Bronchial epithelial cell (primary cell): ENCODE measurements around the gene SENP7. TPM values are rescaled to one million over a fixed set of nuclear protein-coding genes. Genes with fewer than 3 reads are reported as not detected.
A peak's percentile ranks its signal among the peaks of the same experiment; 100 is the strongest.

ENCODE experiments used
- DNase-seq: peaks from one replicate; pipeline ENCODE4 v3.0.0-alpha.2; 2010; ENCODE audit warnings: low read depth
- FAIRE-seq: peaks from 2 replicates; lab custom pipeline; 2011; peaks lifted over from hg19 to GRCh38; lab: Jason Lieb, UNC
- H3K27me3 ChIP-seq: 2 replicates; pipeline ENCODE4 v1.5.1; 2011; ENCODE audit warnings: low read length; ENCODE audit not compliant: control insufficient read depth, insufficient read depth
- H3K36me3 ChIP-seq: 2 replicates; pipeline ENCODE4 v1.5.1; 2011; ENCODE audit warnings: low read length; ENCODE audit not compliant: control insufficient read depth, insufficient read depth
- H3K4me3 ChIP-seq: 2 replicates; pipeline ENCODE4 v1.5.1; 2011; ENCODE audit warnings: mild to moderate bottlenecking, low read depth, low read length, control low read depth
- total RNA-seq: library from RNA; depleted of rRNA; stranded (reverse); fragments of >200 nt; gene quantifications from 2 replicates; pipeline ENCODE4 v1.2.1, GENCODE V29; 2014
- TF ChIP-seq, protein P1 (sequence below): IDR thresholded peaks from 2 replicates; pipeline ENCODE4 v1.5.1; 2011; ENCODE audit warnings: mild to moderate bottlenecking, moderate library complexity, low read length, control low read depth, inconsistent platforms; ENCODE audit not compliant: insufficient read depth, severe bottlenecking

SENP7 gene
- total RNA-seq, 1 donor from 2014 or later: 5.8 TPM

DNA sequence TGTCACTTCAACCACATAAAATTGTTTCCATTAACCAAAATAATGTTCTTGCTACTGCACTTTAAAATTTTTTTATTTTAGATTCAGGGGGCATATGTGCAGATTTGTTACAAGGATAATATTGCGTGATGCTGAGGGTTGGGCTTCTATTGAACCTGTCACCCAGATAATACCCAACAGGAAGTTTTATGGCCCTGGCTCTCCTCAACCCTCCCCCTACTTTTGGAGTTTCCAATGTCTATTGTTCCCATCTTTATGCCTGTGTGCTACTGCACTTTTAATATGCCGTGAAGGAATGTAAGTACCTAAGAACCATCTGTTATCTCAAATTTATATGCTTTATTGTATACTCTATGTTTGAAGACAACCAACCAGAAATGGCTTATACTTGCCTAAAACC lies 150.6 kb downstream of the SENP7 start:
- Histone ChIP-seq H3K27me3 (no peaks in the 10 kb centered on the region), H3K36me3 (no peaks in the 10 kb centered on the region), H3K4me3 (no peak overlapping the region)
- TF ChIP-seq, protein P1, sequence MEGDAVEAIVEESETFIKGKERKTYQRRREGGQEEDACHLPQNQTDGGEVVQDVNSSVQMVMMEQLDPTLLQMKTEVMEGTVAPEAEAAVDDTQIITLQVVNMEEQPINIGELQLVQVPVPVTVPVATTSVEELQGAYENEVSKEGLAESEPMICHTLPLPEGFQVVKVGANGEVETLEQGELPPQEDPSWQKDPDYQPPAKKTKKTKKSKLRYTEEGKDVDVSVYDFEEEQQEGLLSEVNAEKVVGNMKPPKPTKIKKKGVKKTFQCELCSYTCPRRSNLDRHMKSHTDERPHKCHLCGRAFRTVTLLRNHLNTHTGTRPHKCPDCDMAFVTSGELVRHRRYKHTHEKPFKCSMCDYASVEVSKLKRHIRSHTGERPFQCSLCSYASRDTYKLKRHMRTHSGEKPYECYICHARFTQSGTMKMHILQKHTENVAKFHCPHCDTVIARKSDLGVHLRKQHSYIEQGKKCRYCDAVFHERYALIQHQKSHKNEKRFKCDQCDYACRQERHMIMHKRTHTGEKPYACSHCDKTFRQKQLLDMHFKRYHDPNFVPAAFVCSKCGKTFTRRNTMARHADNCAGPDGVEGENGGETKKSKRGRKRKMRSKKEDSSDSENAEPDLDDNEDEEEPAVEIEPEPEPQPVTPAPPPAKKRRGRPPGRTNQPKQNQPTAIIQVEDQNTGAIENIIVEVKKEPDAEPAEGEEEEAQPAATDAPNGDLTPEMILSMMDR: no peak
- no peak for DNase-seq
- FAIRE-seq: no peak

DNA sequence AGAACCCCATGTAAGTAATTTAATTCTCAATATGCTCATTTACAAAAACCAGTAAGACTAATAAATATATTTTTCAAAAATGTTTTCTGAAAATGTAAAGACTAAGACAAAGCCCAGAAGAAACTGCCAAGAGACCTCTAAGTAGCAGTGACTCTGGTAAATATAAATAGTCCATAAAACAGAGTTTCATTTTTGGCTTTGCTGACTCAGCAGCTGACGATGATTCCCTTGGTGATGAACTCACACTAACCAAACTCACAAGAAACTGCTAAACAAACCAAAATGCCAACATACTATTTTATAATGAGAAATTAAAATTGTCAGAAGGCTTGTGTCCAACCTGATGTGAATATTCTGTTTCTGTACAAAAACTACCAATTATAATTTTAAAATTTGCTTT lies 161.2 kb downstream of the SENP7 start:
- no peak for DNase-seq

DNA sequence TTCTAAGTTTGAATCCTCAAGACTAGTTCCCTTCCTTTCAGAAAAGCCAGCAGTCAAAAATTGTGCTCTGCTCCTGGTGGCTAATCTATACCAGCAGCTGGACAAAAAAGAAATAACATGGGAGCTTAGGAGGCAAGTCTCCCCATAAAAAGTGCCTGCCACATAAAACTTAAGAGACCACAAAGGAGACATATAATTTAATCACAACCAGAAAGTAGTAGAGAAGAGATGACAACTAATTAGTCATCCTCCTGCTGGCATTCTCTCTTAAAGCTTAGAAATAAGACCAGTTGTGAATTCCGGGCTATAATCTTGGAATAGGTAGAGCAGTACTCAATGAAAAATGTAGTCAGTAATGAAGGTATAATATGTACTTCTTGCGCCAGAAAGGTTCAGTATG lies 172.4 kb downstream of the SENP7 start:
- FAIRE-seq: no peak
- Histone ChIP-seq H3K27me3 (no peaks in the 10 kb centered on the region), H3K4me3 (no peak overlapping the region), H3K36me3 (no peaks in the 10 kb centered on the region)
- DNase-seq: peak; percentile 12
- TF ChIP-seq, protein P1: no peak

More for the DNA sequence above, 161.2 kb downstream of the SENP7 start:
- TF ChIP-seq, protein P1: no peak
- no peak for FAIRE-seq
- Histone ChIP-seq H3K4me3 (no peak overlapping the region), H3K36me3 (no peaks in the 10 kb centered on the region), H3K27me3 (no peaks in the 10 kb centered on the region)

DNA sequence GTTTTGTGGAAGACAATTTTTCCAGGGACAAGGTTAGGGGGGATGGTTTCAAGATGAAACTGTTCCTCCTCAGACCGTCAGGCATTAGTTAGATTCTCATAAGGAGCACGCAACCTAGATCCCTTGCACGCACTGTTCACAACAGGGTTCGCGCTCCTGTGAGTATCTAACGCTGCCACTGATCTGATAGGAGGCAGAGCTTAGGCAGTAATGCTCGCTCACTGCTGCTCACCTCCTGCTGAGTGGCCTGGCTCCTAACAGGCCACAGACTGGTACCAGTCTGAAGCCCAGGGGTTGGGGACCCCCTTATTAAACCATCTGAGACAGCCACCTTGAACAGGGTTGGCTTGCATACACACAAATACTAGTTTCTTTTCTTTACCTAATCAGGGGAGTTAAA lies 179.1 kb downstream of the SENP7 start:
- H3K27me3 ChIP-seq: no peaks in the 10 kb centered on the region
- no peak for DNase-seq
- H3K36me3 ChIP-seq: no peaks in the 10 kb centered on the region
- no peak overlapping the region for H3K4me3 ChIP-seq
- peak; percentile 32 for FAIRE-seq
- TF ChIP-seq, protein P1: no peak

DNA sequence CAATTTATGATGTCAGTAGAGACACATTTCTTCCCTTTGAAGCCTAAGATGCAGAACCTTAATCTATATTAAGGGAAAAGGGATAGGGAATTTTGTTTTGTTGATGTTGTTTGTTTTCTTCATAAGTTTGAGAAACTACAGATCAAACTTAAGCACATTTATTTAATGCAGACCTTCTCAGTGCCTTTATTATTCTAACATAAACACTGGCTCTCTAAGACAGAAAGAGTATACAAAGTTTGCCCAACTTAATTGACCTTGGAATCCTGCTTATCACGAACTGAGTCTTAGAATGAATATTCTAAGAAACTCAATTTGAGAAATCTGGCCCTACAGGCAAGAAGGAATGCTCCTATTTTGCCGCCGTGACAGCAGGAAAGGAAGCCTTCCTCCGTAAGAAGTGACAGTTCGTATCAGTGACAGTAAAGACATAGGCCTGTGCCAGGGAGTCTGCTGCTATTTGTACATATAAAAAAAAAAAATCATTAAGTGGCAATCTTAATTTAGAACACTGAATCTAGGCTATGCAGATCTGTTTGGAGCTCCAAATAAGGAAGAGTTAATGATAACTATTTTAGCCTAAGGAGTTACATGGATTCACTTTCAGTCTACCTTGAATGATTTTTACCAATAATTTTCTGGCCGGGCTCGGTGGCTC lies 183.9 kb downstream of the SENP7 start:
- Histone ChIP-seq H3K36me3 (no peaks in the 10 kb centered on the region), H3K27me3 (no peaks in the 10 kb centered on the region), H3K4me3 (no peak overlapping the region)
- TF ChIP-seq, protein P1: no peak
- FAIRE-seq (no peak), DNase-seq (no peak)

DNA sequence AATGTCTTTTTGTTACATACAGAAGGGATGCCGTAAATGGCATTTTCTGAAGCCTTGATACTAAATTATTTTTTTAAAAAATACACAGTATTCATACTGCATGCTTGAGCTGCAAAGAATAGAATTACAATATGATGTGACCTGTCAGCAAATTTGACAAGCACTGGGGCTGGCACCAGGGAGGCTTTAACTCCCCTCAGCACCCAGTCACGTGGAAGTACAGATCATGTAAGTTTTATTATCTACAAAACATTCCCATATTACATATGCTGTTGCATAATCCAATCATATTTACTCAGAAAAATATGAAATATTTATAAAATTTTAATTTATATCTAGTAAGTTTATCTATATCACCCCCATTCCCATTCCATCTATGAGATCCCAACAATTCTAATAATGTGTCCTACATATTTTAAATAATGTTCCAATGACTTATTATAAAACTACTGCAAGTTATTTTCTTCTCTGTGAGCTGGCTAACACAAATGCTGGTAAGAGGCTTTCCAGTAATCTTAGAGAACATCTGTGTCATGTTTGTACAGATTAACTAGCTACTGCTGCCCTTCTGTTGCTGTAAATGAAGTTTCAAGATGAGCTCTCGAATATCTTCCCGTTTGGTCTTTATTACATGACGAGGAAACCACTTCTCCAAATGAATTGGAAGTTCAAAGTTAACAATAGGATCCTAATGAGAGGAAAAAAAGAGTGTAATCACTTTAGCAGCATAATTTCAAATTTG lies 187.4 kb downstream of the SENP7 start:
- H3K27me3 ChIP-seq: no peaks in the 10 kb centered on the region
- no peak for FAIRE-seq
- no peak for DNase-seq
- H3K36me3 ChIP-seq: no peaks in the 10 kb centered on the region
- no peak overlapping the region for H3K4me3 ChIP-seq
- TF ChIP-seq, protein P1: no peak
